HepG2 (cell line): Measurements from ENCODE around the gene PRMT7. TPM values are rescaled to one million over a fixed set of nuclear protein-coding genes. Genes with fewer than 3 reads are reported as not detected.

ENCODE experiments used
- ATAD3A ChIP-seq: sonication (generic); formaldehyde crosslinking; IDR thresholded peaks from 2 replicates; pipeline ENCODE4 v1.4.0; 2020; ENCODE audit warnings: missing genetic modification reagents
- BORCS8-MEF2B ChIP-seq: sonication (generic); formaldehyde crosslinking; IDR thresholded peaks from 2 replicates; pipeline ENCODE4 v1.8.0; 2022; ENCODE audit warnings: mild to moderate bottlenecking, missing genetic modification reagents
- CC2D1A ChIP-seq: sonication (generic); formaldehyde crosslinking; IDR thresholded peaks from 2 replicates; pipeline ENCODE4 v1.8.1; 2023; ENCODE audit warnings: mild to moderate bottlenecking, missing genetic modification reagents
- ELF3 ChIP-seq: IDR thresholded peaks from 2 replicates; pipeline ENCODE4 v1.6.1; 2016; ENCODE audit warnings: missing genetic modification reagents, missing compliant biosample characterization
- KAT2B ChIP-seq: fragments of 150-350 bp; IDR thresholded peaks from 2 replicates; pipeline ENCODE4 v1.6.1; 2014; ENCODE audit warnings: low read depth, low read length, borderline replicate concordance
- PATZ1 ChIP-seq: sonication (generic); formaldehyde crosslinking; IDR thresholded peaks from 2 replicates; pipeline ENCODE4 v1.4.0; 2020; ENCODE audit warnings: missing genetic modification reagents
- RBAK ChIP-seq: sonication (generic); formaldehyde crosslinking; IDR thresholded peaks from 2 replicates; pipeline ENCODE4 v1.5.1; 2020; ENCODE audit warnings: mild to moderate bottlenecking, missing genetic modification reagents
- SAP130 ChIP-seq: IDR thresholded peaks from 2 replicates; pipeline ENCODE4 v1.6.1; 2016; ENCODE audit warnings: low read depth
- SKI ChIP-seq: fragments of 450-650 bp; IDR thresholded peaks from one replicate; pipeline ENCODE4 v1.6.1; 2018; ENCODE audit warnings: mild to moderate bottlenecking; ENCODE audit not compliant: partially characterized antibody
- SRSF9 ChIP-seq: fragments of 200-400 bp; formaldehyde crosslinking; IDR thresholded peaks from 2 replicates; pipeline ENCODE4 v1.6.1; 2018; ENCODE audit warnings: borderline replicate concordance, mild to moderate bottlenecking, low read depth, low read length; ENCODE audit not compliant: insufficient read depth, poor library complexity, severe bottlenecking
- STAG1 ChIP-seq: sonication (generic); formaldehyde crosslinking; IDR thresholded peaks from 2 replicates; pipeline ENCODE4 v1.4.0; 2020; ENCODE audit warnings: missing genetic modification reagents
- TAF15 ChIP-seq: fragments of 200-400 bp; formaldehyde crosslinking; IDR thresholded peaks from one replicate; pipeline ENCODE4 v1.6.1; 2018; ENCODE audit warnings: mild to moderate bottlenecking, low read depth, low read length; ENCODE audit not compliant: poor library complexity, severe bottlenecking
- ZBTB21 ChIP-seq: sonication (generic); formaldehyde crosslinking; IDR thresholded peaks from 2 replicates; pipeline ENCODE4 v1.4.0; 2020; ENCODE audit warnings: missing genetic modification reagents
- ZHX2 ChIP-seq, 2 experiments: sonication (generic) in 1 of 2; formaldehyde crosslinking in 1 of 2; IDR thresholded peaks; 2 replicates each; pipeline versions ENCODE4 v1.6.1 to v1.9.0; 2014 to 2022; ENCODE audit warnings: antibody characterized with exemption in 1 of 2, borderline replicate concordance in 1 of 2, inconsistent platforms in 1 of 2, low read depth in 1 of 2, missing genetic modification reagents in 1 of 2
- ZNF709 ChIP-seq: sonication (generic); formaldehyde crosslinking; IDR thresholded peaks from 2 replicates; pipeline ENCODE4 v1.5.0; 2020; ENCODE audit warnings: mild to moderate bottlenecking, missing genetic modification reagents
- polyA plus RNA-seq, 8 experiments: library from polyadenylated mRNA; depleted of rRNA in 3 of 8; stranded (reverse) in 7 of 8; unstranded in 1 of 8; fragments of >200 nt; fragmentation: Illumina TruSeq in 4 of 8; extraction: Trizol in 4 of 8; gene quantifications; 2 replicates each; pipeline versions ENCODE4 v1.2.1 to v1.2.3, GENCODE V29; 2011 to 2016; ENCODE audit warnings: low read depth in 4 of 8, missing spikeins in 1 of 8, mixed read lengths in 1 of 8; ENCODE audit not compliant: insufficient read depth in 1 of 8
- total RNA-seq, 5 experiments: library from RNA; depleted of rRNA; stranded (reverse); fragments of >200 nt; fragmentation: Illumina TruSeq; extraction: Trizol; gene quantifications; 2 replicates each; pipeline ENCODE4 v1.2.3, GENCODE V29; 2016; ENCODE audit warnings: low read depth in 1 of 5
- TF ChIP-seq, protein P1 (sequence below): fragments of 450-650 bp; IDR thresholded peaks from 2 replicates; pipeline ENCODE4 v1.6.1; 2016
- TF ChIP-seq, protein P2 (sequence below): sonication (generic); formaldehyde crosslinking; IDR thresholded peaks from 2 replicates; pipeline ENCODE4 v1.5.1; 2020; ENCODE audit warnings: mild to moderate bottlenecking, missing genetic modification reagents, borderline replicate concordance

The PRMT7 gene
- total and polyA plus RNA-seq, 2 of the 13 experiments (the other 11 are each of a cell fraction or from before 2014, with no cell fraction given): 47.5 to 55.0 TPM

DNA sequence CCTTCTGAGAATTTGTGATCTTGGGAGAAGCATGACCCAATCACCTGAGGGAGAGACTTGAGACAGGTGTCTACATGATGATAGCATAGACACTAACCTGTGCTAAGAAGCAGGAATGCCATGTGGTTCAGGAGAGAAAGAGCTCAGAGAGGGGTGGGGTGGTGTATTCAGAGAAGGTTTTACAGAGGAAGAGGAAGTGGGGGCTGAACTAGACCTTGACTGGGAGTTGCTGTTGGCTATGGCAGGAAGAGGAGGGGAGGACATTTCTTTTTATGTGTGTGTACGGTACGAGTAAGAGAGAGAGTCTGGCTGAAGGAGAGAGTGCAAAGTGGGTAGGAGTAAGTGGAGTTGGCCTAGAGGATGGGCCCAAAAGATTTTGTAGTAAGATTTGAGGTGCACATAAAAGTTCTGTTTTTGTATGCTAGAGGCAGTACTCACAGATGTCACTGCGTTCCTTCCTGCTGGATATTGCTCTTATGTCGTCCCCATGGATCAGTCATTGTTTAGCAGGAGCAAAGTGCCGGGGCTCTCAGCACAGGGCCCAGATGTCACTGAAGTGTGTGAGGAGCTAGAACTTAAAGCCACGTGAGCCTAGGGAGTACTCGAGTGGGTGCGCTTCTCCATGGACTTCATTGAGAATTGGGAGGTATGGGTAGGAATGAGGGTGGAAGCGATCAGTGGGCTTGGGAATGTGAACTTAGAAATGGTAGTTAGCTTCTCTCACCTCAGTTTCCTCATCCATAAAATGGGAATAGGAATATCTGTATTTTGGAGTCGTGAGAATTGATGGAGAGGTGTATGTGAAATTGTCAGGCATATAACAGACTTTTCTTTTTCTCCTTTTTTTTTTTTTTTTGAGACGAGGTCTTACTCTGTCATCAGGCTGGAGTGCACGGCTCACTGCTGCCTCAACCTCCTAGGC, 24.4 kb upstream of the PRMT7 start (continued):
- TF ChIP-seq RBAK (CRISPR knock-in tag) (no peak), ZHX2 (IDR thresholded peaks at IDR 0.05; ENCODE audit: low read depth) (no peak), ZHX2 (CRISPR knock-in tag; IDR thresholded peaks at IDR 0.05; ENCODE audit: borderline replicate concordance) (no peak), SRSF9 (no peak), KAT2B (no peak), BORCS8-MEF2B (CRISPR knock-in tag) (no peak), CC2D1A (CRISPR knock-in tag) (no peak), ATAD3A (CRISPR knock-in tag) (no peak), SAP130 (peak; percentile 57), STAG1 (no peak), PATZ1 (CRISPR knock-in tag) (0 out of 2 replicates have a peak, but pooled peaks have one; percentile 13), SKI (no peak), TAF15 (no peak), ZNF709 (CRISPR knock-in tag) (no peak), ELF3 (CRISPR knock-in tag) (0 out of 2 replicates have a peak, but pooled peaks have one; percentile 15), ZBTB21 (CRISPR knock-in tag) (no peak)
- TF ChIP-seq, protein P1, sequence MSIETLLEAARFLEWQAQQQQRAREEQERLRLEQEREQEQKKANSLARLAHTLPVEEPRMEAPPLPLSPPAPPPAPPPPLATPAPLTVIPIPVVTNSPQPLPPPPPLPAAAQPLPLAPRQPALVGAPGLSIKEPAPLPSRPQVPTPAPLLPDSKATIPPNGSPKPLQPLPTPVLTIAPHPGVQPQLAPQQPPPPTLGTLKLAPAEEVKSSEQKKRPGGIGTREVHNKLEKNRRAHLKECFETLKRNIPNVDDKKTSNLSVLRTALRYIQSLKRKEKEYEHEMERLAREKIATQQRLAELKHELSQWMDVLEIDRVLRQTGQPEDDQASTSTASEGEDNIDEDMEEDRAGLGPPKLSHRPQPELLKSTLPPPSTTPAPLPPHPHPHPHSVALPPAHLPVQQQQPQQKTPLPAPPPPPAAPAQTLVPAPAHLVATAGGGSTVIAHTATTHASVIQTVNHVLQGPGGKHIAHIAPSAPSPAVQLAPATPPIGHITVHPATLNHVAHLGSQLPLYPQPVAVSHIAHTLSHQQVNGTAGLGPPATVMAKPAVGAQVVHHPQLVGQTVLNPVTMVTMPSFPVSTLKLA: no peak
- TF ChIP-seq, protein P2, sequence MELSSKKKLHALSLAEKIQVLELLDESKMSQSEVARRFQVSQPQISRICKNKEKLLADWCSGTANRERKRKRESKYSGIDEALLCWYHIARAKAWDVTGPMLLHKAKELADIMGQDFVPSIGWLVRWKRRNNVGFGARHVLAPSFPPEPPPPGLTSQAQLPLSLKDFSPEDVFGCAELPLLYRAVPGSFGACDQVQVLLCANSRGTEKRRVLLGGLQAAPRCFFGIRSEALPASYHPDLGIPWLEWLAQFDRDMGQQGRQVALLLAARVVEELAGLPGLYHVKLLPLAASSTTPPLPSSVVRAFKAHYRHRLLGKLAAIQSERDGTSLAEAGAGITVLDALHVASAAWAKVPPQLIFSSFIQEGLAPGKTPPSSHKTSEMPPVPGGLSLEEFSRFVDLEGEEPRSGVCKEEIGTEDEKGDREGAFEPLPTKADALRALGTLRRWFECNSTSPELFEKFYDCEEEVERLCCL (CRISPR knock-in tag): no peak
